Activated CD4-positive, alpha-beta T cell treated with anti-CD3 and anti-CD28 coated beads, Interleukin-2, amount 50 U/mL, for 48 hours (primary cell): ENCODE results near the gene CNOT6L.

ENCODE experiments used
- DNase-seq, 2 experiments: peaks; one replicate each; pipeline ENCODE4 v3.0.0-alpha.2; 2020

The CNOT6L gene

DNA sequence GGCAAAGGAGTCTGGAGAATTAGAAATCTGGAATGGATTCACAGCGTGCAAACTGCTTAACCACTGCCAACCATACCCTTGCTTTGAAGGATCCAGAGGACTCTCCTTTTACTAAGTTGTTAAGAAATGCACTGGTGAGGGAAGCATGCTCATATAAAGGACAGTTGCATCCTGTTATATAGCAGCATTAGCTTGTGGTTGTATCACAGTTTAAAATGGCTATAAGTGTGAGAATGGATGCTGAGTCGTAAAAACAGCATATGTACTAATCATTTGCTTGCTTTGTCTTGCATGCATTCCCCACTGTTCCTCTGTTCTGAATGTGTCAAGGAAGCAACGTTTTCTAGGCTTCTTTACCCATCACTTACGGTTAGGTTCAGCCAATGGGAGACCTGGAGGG is 112.5 kb downstream of the CNOT6L start:
- DNase-seq = no peak

DNA sequence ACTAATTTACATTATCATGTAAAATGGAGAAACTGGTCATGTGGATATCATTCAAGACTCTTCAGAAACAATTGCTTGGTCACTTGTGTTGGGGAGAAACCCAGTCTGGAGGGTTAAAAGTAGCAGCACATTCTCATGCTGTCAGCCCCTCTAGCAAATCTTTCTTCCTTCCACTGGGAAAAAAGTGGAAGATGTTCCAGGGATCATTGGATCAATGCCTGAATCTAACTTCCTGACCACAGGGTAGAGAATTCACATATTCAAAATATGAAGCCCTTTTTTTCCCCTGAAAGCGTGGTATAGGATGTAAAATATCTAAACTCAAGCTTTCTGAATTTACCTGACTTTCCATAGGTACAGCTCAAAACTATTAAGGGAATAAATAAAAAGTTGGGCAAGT is 115.5 kb downstream of the CNOT6L start:
- DNase-seq = no peak

DNA sequence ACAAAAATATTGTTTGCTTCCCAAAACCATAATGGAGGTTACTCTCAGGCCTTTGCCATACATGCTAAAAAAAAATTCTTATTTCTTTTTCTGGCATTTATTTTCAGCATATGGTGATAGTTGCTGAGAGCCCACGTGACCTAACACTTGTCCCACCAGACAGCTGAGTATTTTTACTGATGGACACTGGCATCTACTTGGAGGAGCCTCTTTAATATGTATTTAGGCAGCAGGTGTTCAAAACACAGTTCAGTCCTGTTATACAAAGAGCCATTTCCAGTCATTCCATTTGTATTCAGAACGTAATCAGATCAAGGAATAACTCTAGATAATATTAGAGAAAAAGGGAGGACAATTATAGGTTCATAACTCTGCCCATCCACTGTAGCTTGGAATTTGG is 118.0 kb downstream of the CNOT6L start:
- DNase-seq = no peak

DNA sequence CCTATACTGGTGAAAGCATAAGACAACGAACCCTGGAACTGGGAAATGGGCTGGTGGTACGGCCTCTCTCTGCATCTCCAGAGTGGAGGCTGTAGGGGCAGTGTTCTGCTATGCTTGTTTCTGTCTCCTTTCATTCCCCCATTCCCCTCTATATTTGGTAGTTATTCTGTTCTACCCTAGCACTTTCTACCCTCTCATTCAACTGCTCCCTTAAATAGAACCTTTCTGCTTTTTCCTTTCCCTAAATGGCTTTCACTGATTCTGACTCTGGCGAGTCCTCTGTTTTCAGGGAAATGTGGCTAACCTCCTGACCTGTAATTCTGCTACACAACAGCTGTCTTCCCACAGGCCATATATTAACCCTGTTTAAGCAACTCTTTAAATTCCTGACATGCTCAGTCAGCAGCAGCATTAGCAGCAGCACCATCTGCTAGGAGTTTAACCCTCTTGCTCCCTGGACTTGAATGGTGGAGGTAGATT is 119.4 kb downstream of the CNOT6L start:
- DNase-seq = no peak

DNA sequence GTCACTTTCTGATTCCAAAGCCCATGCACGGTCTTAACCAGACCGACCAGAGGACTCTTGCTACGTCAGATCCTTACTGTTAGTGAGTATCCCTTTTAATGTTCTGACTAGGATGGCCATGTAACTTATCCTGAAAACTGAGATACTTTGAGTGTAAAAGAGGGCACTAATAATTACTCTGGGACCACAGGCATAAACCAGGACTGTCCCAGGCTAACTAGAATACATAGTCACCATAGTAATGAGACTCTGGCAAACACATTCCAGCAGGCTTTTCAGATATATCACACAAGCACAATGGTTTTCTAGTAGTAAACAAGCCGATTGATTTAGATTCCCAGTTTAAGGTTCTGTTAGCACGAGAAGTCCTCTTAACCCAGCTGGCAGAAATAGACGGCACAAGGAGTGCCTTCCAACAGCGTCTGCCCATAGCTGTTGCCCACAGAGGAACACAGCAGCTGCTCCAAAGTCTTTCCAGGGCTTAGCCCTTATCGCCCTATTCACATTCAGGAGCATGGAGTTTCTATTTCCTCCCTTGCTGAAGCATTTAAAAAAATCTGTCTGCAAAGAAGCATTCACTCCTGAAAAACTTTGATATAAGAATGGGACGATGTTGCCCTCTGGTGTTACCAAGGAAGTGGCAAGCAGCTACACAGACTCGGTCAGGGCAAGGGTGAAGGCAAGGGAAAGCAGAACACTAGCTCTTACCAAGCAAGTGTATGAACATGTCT is 121.1 kb downstream of the CNOT6L start:
- DNase-seq = no peak

DNA sequence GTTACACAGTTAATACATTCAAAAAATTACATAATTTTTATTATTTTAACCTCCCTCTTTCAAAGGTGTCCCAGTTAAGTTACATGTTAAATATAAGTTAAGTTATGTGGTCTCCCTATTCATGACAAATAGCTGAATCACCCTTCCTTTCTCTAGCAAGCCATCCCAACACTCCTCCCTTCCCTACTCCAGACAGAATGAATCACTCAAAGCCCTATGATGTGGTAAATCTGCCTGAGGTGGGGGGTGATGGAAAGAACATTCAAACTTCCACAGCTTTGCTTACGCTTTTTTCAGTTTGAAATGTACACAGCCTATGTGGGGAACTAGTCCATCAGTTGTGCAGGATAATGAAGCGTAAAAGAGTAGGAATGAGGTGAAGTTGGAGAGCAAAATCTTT is 123.4 kb downstream of the CNOT6L start:
- no peak for DNase-seq

DNA sequence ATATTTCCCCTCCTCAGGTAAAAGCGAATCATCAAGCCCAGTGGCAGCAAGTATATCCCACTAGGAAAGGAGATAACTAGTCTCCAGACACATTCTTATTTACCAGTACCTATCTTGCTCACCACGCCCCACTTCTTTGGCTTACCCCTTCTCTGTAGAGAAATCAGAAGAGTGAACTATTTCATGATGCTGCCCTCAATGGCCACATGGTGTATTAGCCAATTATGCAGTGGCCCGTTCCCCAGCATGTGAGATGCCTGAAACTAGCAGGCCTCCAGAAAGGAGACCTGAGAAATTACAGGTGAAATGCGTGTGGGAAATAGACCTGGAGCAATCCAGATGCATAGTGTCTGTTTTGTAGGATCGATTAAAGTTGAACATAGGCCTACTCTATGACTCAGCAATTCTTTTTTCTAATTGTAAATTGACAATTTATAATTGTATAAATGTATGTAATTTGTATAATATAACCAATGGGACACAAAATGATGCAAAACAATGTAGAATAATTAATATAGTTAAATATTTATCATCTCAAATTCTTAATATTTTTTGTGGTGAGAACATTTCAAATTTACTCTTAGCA is 126.2 kb downstream of the CNOT6L start:
- DNase-seq = no peak

DNA sequence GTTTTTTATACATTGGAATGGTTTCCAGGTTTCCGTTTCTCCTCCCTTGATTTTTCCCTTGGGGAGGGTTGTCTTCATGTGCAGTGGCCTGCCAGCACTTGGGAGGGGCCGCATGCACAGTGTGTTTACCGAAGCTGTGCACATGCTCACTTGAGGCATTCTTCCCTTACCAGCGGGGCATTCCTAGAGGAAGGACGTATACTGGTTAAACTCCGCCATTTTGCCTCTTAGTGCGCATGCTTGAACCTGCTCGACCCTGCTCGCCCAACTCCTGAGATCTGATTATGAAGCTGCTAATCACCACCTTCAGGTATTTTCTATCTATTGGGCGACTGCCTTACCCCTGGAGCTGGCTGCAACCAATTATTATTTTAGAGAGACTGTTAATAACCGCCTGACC is 137.4 kb downstream of the CNOT6L start:
- DNase-seq = no peak

DNA sequence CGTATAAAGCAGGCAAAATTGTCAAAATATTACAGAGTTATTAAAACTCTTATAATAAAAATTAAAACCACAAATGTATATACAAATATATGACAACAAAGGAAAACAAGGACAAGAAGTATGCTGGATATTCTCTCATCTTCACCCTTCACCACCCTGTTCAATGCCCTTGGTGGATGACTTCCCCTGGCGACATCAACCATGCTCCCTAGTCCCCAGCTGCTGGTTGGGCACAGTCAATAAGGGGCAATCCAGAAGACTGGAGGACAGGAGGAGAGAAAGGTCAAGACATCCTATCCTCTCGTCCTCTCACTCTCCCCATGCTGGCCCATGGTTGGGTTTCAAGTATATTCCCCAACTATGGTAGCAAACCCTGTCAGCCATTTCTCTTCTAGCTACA is 142.3 kb downstream of the CNOT6L start:
- DNase-seq = no peak

DNA sequence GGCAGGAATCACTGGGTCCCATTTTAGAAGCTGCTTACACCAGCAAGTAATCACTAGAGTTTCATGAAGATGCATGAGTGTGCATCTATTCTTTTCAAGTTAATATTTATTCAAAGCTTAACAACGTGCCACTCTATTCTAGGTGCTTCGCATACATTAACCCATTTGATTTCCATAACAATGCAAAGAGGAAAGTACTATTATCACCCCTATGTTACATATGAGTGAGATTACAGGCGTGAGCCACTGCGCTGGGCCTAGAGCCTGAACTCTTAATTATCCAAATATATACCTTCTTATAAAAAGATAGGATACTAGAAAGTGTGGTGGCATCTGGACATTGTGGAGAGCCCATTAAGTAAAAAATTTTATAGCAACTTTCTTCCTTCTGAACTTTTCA is 148.1 kb downstream of the CNOT6L start:
- no peak for DNase-seq

DNA sequence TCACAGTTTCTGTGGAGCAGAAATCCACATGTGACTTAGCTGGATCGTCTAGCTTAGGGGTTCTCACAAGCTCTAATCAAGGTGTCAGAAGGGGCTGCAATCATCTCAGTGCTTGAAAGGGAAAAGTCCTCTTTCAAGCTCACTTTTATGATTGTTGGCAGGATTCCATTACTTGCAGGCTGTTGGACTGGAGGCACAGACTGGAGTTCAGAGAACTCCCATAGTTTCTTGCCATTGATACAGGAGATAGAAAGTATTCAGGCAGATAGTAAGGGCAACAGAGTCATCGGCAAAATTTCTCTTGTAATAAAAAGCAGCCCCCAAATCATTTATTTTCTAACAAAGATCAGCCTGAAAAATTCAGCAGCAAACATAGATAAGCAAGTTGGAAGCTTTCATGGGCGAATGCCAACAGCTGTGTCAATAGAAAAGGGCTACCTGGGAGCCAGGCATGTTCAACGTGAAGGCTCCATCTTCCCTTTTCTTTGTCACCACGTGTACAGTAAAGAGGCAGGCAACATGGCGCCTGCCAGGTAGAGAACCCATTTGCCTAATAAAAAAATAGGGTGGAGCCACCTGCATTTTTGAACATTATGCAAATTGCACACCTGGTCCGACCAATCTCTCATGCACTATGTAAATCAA is 149.1 kb downstream of the CNOT6L start:
- no peak for DNase-seq

DNA sequence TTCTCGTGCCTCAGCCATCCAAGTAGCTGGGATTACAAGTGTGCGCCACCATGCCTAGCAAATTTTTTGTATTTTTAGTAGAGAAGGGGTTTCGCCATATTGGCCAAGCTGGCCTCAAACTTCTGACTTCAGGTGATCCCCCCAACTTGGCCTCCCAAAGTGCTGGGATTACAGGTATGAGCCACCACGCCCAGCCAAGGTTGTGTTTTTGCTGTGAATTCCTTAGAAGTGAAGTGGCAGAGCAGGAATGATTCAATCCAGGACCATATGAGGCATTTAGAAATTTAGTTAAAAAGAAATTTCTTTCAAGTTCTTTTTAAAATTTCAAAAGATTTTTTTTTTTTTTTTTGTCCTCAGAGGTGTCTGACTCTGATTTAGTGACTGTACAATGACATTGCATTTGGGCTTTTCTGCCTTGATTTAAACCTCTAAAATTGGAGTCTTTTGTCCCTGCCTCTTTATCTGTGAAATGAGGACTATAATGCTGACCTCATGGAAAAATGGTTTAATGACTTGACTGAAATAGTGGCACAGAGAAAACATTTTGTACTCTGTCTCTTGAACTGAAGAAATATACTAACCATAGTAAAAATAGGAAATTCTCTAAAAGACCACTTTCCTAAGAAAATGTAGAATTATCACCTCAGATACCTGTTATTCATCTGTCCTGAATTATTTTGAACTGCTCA is 153.6 kb downstream of the CNOT6L start:
- peak; percentile 3 to 20 for DNase-seq
